H1 (cell line): ENCODE measurements around the gene C1orf74. TPM values are rescaled to one million over a fixed set of nuclear protein-coding genes. Genes with fewer than 3 reads are reported as not detected.

Experiments
- CTCF ChIA-PET: fragments of 300-600 bp; sonication (Branson Sonifier 250); formaldehyde crosslinking; loops from one replicate; lab custom pipeline; 2021; ENCODE audit not compliant: partially characterized antibody; lab: Charles Lee
- POLR2A ChIA-PET: fragments of 300-600 bp; sonication (Branson Sonifier 250); formaldehyde crosslinking; loops from one replicate; lab custom pipeline; 2021; ENCODE audit warnings: inconsistent platforms; ENCODE audit not compliant: partially characterized antibody; lab: Charles Lee
- DNase-seq, 2 experiments: peaks; one replicate each; pipeline versions ENCODE4 v3.0.0 to v3.0.0-alpha.2; 2010 to 2022; ENCODE audit warnings: low spot score in 2 of 2, low read depth in 1 of 2, mixed read lengths in 1 of 2
- FAIRE-seq: peaks from 2 replicates; lab custom pipeline; 2011; peaks lifted over from hg19 to GRCh38; lab: Jason Lieb, UNC
- H2AFZ ChIP-seq: 2 replicates; pipeline ENCODE4 v1.8.1; 2012; ENCODE audit warnings: low read length, inconsistent platforms
- H2AK5ac ChIP-seq: 2 replicates; pipeline ENCODE4 v1.6.1; 2013; ENCODE audit warnings: low read depth, low read length
- H2BK120ac ChIP-seq: replicated peaks from 2 replicates; pipeline ENCODE3; 2013; ENCODE audit warnings: low read depth, low read length, inconsistent platforms
- H2BK12ac ChIP-seq: 2 replicates; pipeline ENCODE4 v1.6.1; 2013; ENCODE audit warnings: low read depth, low read length
- H2BK15ac ChIP-seq: 2 replicates; pipeline ENCODE4 v1.6.1; 2013; ENCODE audit warnings: low read length
- H2BK20ac ChIP-seq: 2 replicates; pipeline ENCODE4 v1.6.1; 2013; ENCODE audit warnings: low read length
- H2BK5ac ChIP-seq: 2 replicates; pipeline ENCODE4 v1.6.1; 2013; ENCODE audit warnings: low read depth, low read length
- H3K14ac ChIP-seq: 2 replicates; pipeline ENCODE4 v1.6.1; 2013; ENCODE audit warnings: inconsistent platforms; ENCODE audit not compliant: insufficient read length
- H3K18ac ChIP-seq: 2 replicates; pipeline ENCODE4 v1.6.1; 2013; ENCODE audit warnings: low read length; ENCODE audit errors: extremely low read depth
- H3K23ac ChIP-seq: 2 replicates; pipeline ENCODE4 v1.6.1; 2013; ENCODE audit warnings: inconsistent platforms; ENCODE audit not compliant: insufficient read length
- H3K23me2 ChIP-seq: 2 replicates; pipeline ENCODE4 v1.6.1; 2013; ENCODE audit warnings: low read depth, low read length
- H3K27ac ChIP-seq: 2 replicates; pipeline ENCODE4 v1.6.1; 2011; ENCODE audit warnings: low read depth, low read length, inconsistent platforms
- H3K27me3 ChIP-seq, 4 experiments: replicated peaks in 1 of 4; 1 replicate in 1 of 4; 2 replicates in 3 of 4; pipeline versions ENCODE4 v1.6.1 to v1.8.1; 2011 to 2013; ENCODE audit warnings: low read length in 3 of 4, mild to moderate bottlenecking in 3 of 4, inconsistent platforms in 2 of 4, mixed read lengths in 2 of 4, moderate library complexity in 1 of 4; ENCODE audit not compliant: control insufficient read depth in 3 of 4, insufficient read depth in 3 of 4; ENCODE audit errors: extremely low read depth in 1 of 4
- H3K36me3 ChIP-seq, 4 experiments: 2 replicates each; pipeline versions ENCODE4 v1.6.1 to v1.8.1; 2011 to 2013; ENCODE audit warnings: mild to moderate bottlenecking in 4 of 4, low read length in 3 of 4, moderate library complexity in 2 of 4, control low read depth in 1 of 4, inconsistent platforms in 1 of 4; ENCODE audit not compliant: insufficient read depth in 4 of 4, control insufficient read depth in 2 of 4
- H3K4ac ChIP-seq: replicated peaks from 2 replicates; pipeline ENCODE3; 2013; ENCODE audit warnings: low read length, low read depth, mixed read lengths, inconsistent platforms; ENCODE audit not compliant: insufficient read length
- H3K4me1 ChIP-seq, 4 experiments: replicated peaks in 1 of 4; 1 replicate in 1 of 4; 2 replicates in 3 of 4; pipeline versions ENCODE4 v1.6.1 to v1.8.1; 2011 to 2013; ENCODE audit warnings: low read length in 3 of 4, inconsistent platforms in 2 of 4, mixed read lengths in 1 of 4; ENCODE audit not compliant: insufficient read depth in 4 of 4, control insufficient read depth in 3 of 4
- H3K4me2 ChIP-seq, 2 experiments: 2 replicates each; pipeline versions ENCODE4 v1.6.1 to v1.8.1; 2011 to 2013; ENCODE audit warnings: low read depth in 2 of 2, low read length in 2 of 2, control low read depth in 1 of 2, inconsistent platforms in 1 of 2, mild to moderate bottlenecking in 1 of 2; ENCODE audit not compliant: insufficient read depth in 1 of 2
- H3K4me3 ChIP-seq, 4 experiments: fragments of 200-600, 300-600 bp in 1 of 4; sonication (generic), shearing (Covaris generic), sonication (Bioruptor Twin) in 1 of 4; 2 replicates each; pipeline versions ENCODE4 v1.5.1 to v1.8.1; 2011 to 2016; ENCODE audit warnings: low read length in 4 of 4, low read depth in 3 of 4, control low read depth in 2 of 4, inconsistent platforms in 2 of 4, mild to moderate bottlenecking in 2 of 4, mixed read lengths in 1 of 4, moderate library complexity in 1 of 4; ENCODE audit not compliant: insufficient read depth in 2 of 4; ENCODE audit errors: extremely low read depth in 1 of 4
- H3K56ac ChIP-seq: replicated peaks from 2 replicates; pipeline ENCODE3; 2013; ENCODE audit warnings: low read depth, mild to moderate bottlenecking, mixed read lengths, low read length, inconsistent platforms; ENCODE audit not compliant: insufficient read length
- H3K79me1 ChIP-seq: 2 replicates; pipeline ENCODE4 v1.6.1; 2013; ENCODE audit warnings: low read depth, low read length, control low read depth
- H3K79me2 ChIP-seq, 2 experiments: 2 replicates each; pipeline versions ENCODE4 v1.6.1 to v1.8.1; 2012 to 2013; ENCODE audit warnings: low read length in 2 of 2, mild to moderate bottlenecking in 2 of 2, inconsistent platforms in 1 of 2; ENCODE audit not compliant: insufficient read depth in 2 of 2, control insufficient read depth in 1 of 2
- H3K9ac ChIP-seq, 4 experiments: replicated peaks in 1 of 4; 1 replicate in 1 of 4; 2 replicates in 3 of 4; pipeline versions ENCODE4 v1.6.1 to v1.8.1; 2011 to 2013; ENCODE audit warnings: low read depth in 3 of 4, low read length in 3 of 4, control low read depth in 2 of 4, mild to moderate bottlenecking in 2 of 4, moderate library complexity in 2 of 4, inconsistent platforms in 1 of 4; ENCODE audit errors: extremely low read depth in 1 of 4
- H3K9me3 ChIP-seq, 2 experiments: 2 replicates each; pipeline versions ENCODE4 v1.6.1 to v1.8.1; 2012 to 2013; ENCODE audit warnings: mild to moderate bottlenecking in 2 of 2, moderate library complexity in 2 of 2, control low read depth in 1 of 2, inconsistent platforms in 1 of 2, low read depth in 1 of 2, low read length in 1 of 2, mixed read lengths in 1 of 2; ENCODE audit not compliant: insufficient read depth in 2 of 2
- H4K20me1 ChIP-seq, 2 experiments: replicated peaks in 1 of 2; 2 replicates each; pipeline versions ENCODE3 to v1.8.1; 2011 to 2013; ENCODE audit warnings: inconsistent platforms in 2 of 2, low read length in 2 of 2, mild to moderate bottlenecking in 1 of 2; ENCODE audit not compliant: insufficient read depth in 2 of 2, control insufficient read depth in 1 of 2
- H4K5ac ChIP-seq: 2 replicates; pipeline ENCODE4 v1.6.1; 2013; ENCODE audit warnings: low read length, low read depth, mixed read lengths, inconsistent platforms; ENCODE audit not compliant: insufficient read length
- H4K8ac ChIP-seq: 2 replicates; pipeline ENCODE4 v1.8.0; 2013; ENCODE audit warnings: mild to moderate bottlenecking, moderate library complexity, low read length, inconsistent platforms; ENCODE audit not compliant: insufficient read depth; ENCODE audit errors: extremely low read depth
- H4K91ac ChIP-seq: replicated peaks from 2 replicates; pipeline ENCODE3; 2013; ENCODE audit warnings: low read length, mixed read lengths, inconsistent platforms; ENCODE audit not compliant: insufficient read length
- CBX5 ChIP-seq: fragments of 300-800, 300-1000 bp; sonication (generic); IDR thresholded peaks from 2 replicates; pipeline ENCODE4 v1.7.1; 2016; ENCODE audit warnings: antibody characterized with exemption, low read length, low read depth
- CTBP2 ChIP-seq: IDR thresholded peaks from 2 replicates; pipeline ENCODE4 v1.7.0; 2011; ENCODE audit warnings: borderline replicate concordance, mild to moderate bottlenecking, moderate library complexity, mixed read lengths, low read length; ENCODE audit not compliant: insufficient read depth, insufficient read length
- EGR1 ChIP-seq: IDR thresholded peaks from 2 replicates; pipeline ENCODE4 v1.6.1; 2011; ENCODE audit warnings: low read depth, low read length, borderline replicate concordance
- FOSL1 ChIP-seq: IDR thresholded peaks from 2 replicates; pipeline ENCODE4 v1.6.1; 2011; ENCODE audit warnings: mild to moderate bottlenecking, low read depth, low read length, moderate library complexity; ENCODE audit not compliant: insufficient read depth
- HDAC2 ChIP-seq, 2 experiments: fragments of 300-600 bp in 1 of 2; sonication (generic) in 1 of 2; IDR thresholded peaks; 2 replicates each; pipeline ENCODE4 v1.6.1; 2011 to 2012; ENCODE audit warnings: low read depth in 2 of 2, low read length in 2 of 2, mild to moderate bottlenecking in 2 of 2, moderate library complexity in 2 of 2, borderline replicate concordance in 1 of 2, inconsistent platforms in 1 of 2
- KDM1A ChIP-seq: fragments of 200-600, 300-600 bp; sonication (generic); IDR thresholded peaks from 2 replicates; pipeline ENCODE4 v1.7.1; 2016; ENCODE audit warnings: mild to moderate bottlenecking, low read length, borderline replicate concordance
- RAD21 ChIP-seq, 2 experiments: IDR thresholded peaks in 1 of 2; conservative IDR thresholded peaks in 1 of 2; 2 replicates each; pipeline ENCODE4 v1.6.1; 2011; ENCODE audit warnings: low read depth in 2 of 2, low read length in 2 of 2, improper control_type of control experiment in 1 of 2, inconsistent platforms in 1 of 2, mild to moderate bottlenecking in 1 of 2, moderate library complexity in 1 of 2
- SIRT6 ChIP-seq: IDR thresholded peaks from one replicate; pipeline ENCODE4 v1.7.1; 2012; ENCODE audit warnings: low read length, inconsistent platforms
- SIX5 ChIP-seq: IDR thresholded peaks from 2 replicates; pipeline ENCODE4 v1.6.1; 2011; ENCODE audit warnings: mild to moderate bottlenecking, low read depth, low read length
- SP2 ChIP-seq: IDR thresholded peaks from 2 replicates; pipeline ENCODE4 v1.6.1; 2012; ENCODE audit warnings: mild to moderate bottlenecking, low read length, inconsistent platforms
- TEAD4 ChIP-seq: IDR thresholded peaks from 2 replicates; pipeline ENCODE4 v1.6.1; 2012; ENCODE audit warnings: low read depth, low read length, inconsistent platforms, mixed read lengths
- USF2 ChIP-seq: IDR thresholded peaks from 2 replicates; pipeline ENCODE4 v1.6.1; 2011; ENCODE audit warnings: low read length, improper control_type of control experiment
- WGBS, 2 experiments: shearing (Covaris generic) in 1 of 2; methylation state at CpG; one replicate each; pipeline versions ENCODE4 v1.1.6 to v1.1.7; 2013 to 2015; ENCODE audit warnings: low lambda C conversion rate in 2 of 2, mixed read lengths in 2 of 2, inconsistent platforms in 1 of 2, low coverage in 1 of 2, missing lambda C conversion rate in 1 of 2; ENCODE audit not compliant: insufficient replicate concordance in 2 of 2, insufficient coverage in 1 of 2, insufficient read length in 1 of 2; ENCODE audit errors: extremely low coverage in 1 of 2, missing lambda C conversion rate in 1 of 2; 5-methylcytosine and 5-hydroxymethylcytosine counted together
- polyA plus RNA-seq, 7 experiments: library from polyadenylated mRNA; depleted of rRNA in 3 of 7; stranded (reverse) in 5 of 7; unstranded in 2 of 7; fragments of >200 nt in 5 of 7; fragments of 200-250 nt in 2 of 7; gene quantifications; 1 replicate in 5 of 7; 2 replicates in 1 of 7; 4 replicates in 1 of 7; pipeline versions ENCODE4 v1.2.1 to v1.2.3, GENCODE V29; 2011 to 2013; ENCODE audit warnings: missing spikeins in 2 of 7, mixed read lengths in 2 of 7
- total RNA-seq: library from RNA; stranded (reverse); fragmentation: NEBNext Ultra II Directional; extraction: Animal tissue kit (Norgen Biotek cat#: 25700); gene quantifications from 2 replicates; pipeline ENCODE4 v1.2.1, GENCODE V29; 2021

Gene C1orf74
- total and polyA plus RNA-seq, 2 of the 8 experiments (the other 6 are each of a cell fraction or from before 2014, with no cell fraction given): 3.1 to 3.9 TPM

GRCh38 chr1:209769971-209770370, 14.4 kb downstream of the C1orf74 start:
- Histone ChIP-seq H3K79me1 (no peaks in the 10 kb centered on the region), H2AK5ac (0 out of 2 replicates have a peak overlapping the region, but pooled peaks have one; percentile 76), H4K91ac (no peak overlapping the region), H3K4me2 (no peak overlapping the region), H2BK12ac (peak overlapping the region; percentile 68; the same call in 1 of the 2 replicates), H3K4me3 (no peak overlapping the region), H3K9me3 (peaks cover 5 to 8% of the 10 kb centered on the region in 2 experiments; a peak in 2 of 4 replicates), H2BK5ac (peak overlapping the region; percentile 60; the same call in 1 of the 2 replicates), H3K4ac (no peak overlapping the region), H2BK15ac (peak overlapping the region; percentile 92; the same call in 1 of the 2 replicates), H3K36me3 (no peaks in the 10 kb centered on the region; a peak in 1 of 8 replicates), H2BK120ac (no peak overlapping the region), H3K4me1 (no peaks in the 10 kb centered on the region; a peak in 1 of 7 replicates), H2AFZ (no peak overlapping the region), H3K27ac (no peak overlapping the region), H4K8ac (no peak overlapping the region), H3K9ac (no peak overlapping the region), H3K23me2 (peaks cover 13% of the 10 kb centered on the region; the same call in 1 of the 2 replicates), H3K79me2 (no peaks in the 10 kb centered on the region), H3K23ac (no peak overlapping the region), H2BK20ac (no peak overlapping the region), H3K56ac (peak overlapping the region; percentile 16), H3K27me3 (peaks cover 0 to 2% (median 0%) of the 10 kb centered on the region in 4 experiments; a peak in 1 of 7 replicates), H4K20me1 (peaks cover 0 to 11% of the 10 kb centered on the region in 2 experiments), H3K18ac (no peak overlapping the region), H3K14ac (no peak overlapping the region), H4K5ac (no peak overlapping the region)
- CTCF ChIA-PET: interaction anchor here (1.0 to 1.4 kb wide), 2 partner anchors 53 to 117 kb away, joined by 4 to 6 read pairs; no protein-coding TSS in a partner anchor
- POLR2A ChIA-PET: interaction anchor here (1.4 kb wide), 2 partner anchors 10 to 95 kb away, joined by 3 read pairs; partner anchors contain the start of gene G0S2
- DNase-seq (no peak), FAIRE-seq (no peak)
- WGBS, 2 experiments: 79% methylated on average over 7 of the region's 7 CpGs; no CpG with 5 or more reads in 1 of the 2 experiments
- TF ChIP-seq SP2 (no peak), KDM1A (no peak), SIRT6 (no peak), RAD21 (IDR thresholded peaks at IDR 0.05 in 1 of 2, conservative IDR thresholded peaks at IDR 0.05 in 1 of 2; ENCODE audit: low read depth in 2 of 2, low read length in 2 of 2) (no peak), CTBP2 (no peak), SIX5 (no peak), EGR1 (no peak), TEAD4 (no peak), FOSL1 (no peak), USF2 (no peak), HDAC2 (IDR thresholded peaks at IDR 0.05; ENCODE audit: borderline replicate concordance in 1 of 2, low read depth in 2 of 2, low read length in 2 of 2) (no peak), CBX5 (no peak)
